Gastroesophageal sphincter (tissue), 3 donors: ENCODE measurements around the gene TMCO2.

Source experiments
- EP300 ChIP-seq: sonication (generic); formaldehyde crosslinking; IDR thresholded peaks from one replicate; pipeline ENCODE4 v1.6.1; 2017; ENCODE audit warnings: antibody characterized with exemption, mild to moderate bottlenecking
- POLR2A ChIP-seq, 2 donors: fragments of 450-650 bp; IDR thresholded peaks; one replicate each; pipeline ENCODE4 v1.6.1; 2017; ENCODE audit warnings: antibody characterized with exemption in 2 of 2, mild to moderate bottlenecking in 2 of 2, moderate library complexity in 1 of 2
- POLR2AphosphoS5 ChIP-seq: sonication (generic); formaldehyde crosslinking; IDR thresholded peaks from one replicate; pipeline ENCODE4 v1.6.1; 2017; ENCODE audit warnings: antibody characterized with exemption
- TF ChIP-seq, protein P1 (sequence below), 4 experiments: fragments of 200-600 bp in 2 of 4; fragments of 450-650 bp in 2 of 4; sonication (generic) in 1 of 4; IDR thresholded peaks; one replicate each; pipeline ENCODE4 v1.5.1; 2017 to 2019; ENCODE audit warnings: antibody characterized with exemption in 4 of 4, mild to moderate bottlenecking in 2 of 4, moderate library complexity in 2 of 4

GRCh38 chr1:40300651-40301050, 52.9 kb downstream of the TMCO2 start:
- TF ChIP-seq EP300 (no peak), POLR2A (IDR thresholded peaks at IDR 0.05) (no peak), POLR2AphosphoS5 (no peak)
- TF ChIP-seq, protein P1, sequence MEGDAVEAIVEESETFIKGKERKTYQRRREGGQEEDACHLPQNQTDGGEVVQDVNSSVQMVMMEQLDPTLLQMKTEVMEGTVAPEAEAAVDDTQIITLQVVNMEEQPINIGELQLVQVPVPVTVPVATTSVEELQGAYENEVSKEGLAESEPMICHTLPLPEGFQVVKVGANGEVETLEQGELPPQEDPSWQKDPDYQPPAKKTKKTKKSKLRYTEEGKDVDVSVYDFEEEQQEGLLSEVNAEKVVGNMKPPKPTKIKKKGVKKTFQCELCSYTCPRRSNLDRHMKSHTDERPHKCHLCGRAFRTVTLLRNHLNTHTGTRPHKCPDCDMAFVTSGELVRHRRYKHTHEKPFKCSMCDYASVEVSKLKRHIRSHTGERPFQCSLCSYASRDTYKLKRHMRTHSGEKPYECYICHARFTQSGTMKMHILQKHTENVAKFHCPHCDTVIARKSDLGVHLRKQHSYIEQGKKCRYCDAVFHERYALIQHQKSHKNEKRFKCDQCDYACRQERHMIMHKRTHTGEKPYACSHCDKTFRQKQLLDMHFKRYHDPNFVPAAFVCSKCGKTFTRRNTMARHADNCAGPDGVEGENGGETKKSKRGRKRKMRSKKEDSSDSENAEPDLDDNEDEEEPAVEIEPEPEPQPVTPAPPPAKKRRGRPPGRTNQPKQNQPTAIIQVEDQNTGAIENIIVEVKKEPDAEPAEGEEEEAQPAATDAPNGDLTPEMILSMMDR (IDR thresholded peaks at IDR 0.05) = no peak
